HG03039 (cell line): ENCODE measurements around the gene PLD3.
A peak's percentile ranks its signal among the peaks of the same experiment; 100 is the strongest.
"Not testable (repeated sequence)": the region's sequence is repeated elsewhere in the genome, so short reads cannot be mapped to it uniquely, and the experiment has no call there.

Experiments used
- ATAC-seq: cut with Tn5 transposase; IDR thresholded peaks from one replicate; pipeline ENCODE4 v1.9.1; 2021; ENCODE audit warnings: mild to moderate bottlenecking, moderate library complexity; ENCODE audit not compliant: unreplicated experiment

Gene PLD3

GRCh38 chr19:40388481-40388880 lies 40.0 kb downstream of the PLD3 start:
- ATAC-seq = no peak

- ATAC-seq = no peak
Measured at GRCh38 chr19:40389404-40390083, 41.0 kb downstream of the PLD3 start.

- ATAC-seq = no peak
Measured at GRCh38 chr19:40390084-40390742, 41.7 kb downstream of the PLD3 start, which contains the start of gene HIPK4. Gene HIPK4 (minus strand): TSS chr19:40390181. CDS start chr19:40389902, 279 bp downstream.

- ATAC-seq = no peak
Measured at GRCh38 chr19:40392123-40392522, 43.6 kb downstream of the PLD3 start.

GRCh38 chr19:40392894-40393517 lies 44.5 kb downstream of the PLD3 start:
- no peak for ATAC-seq

GRCh38 chr19:40393894-40394815 lies 45.7 kb downstream of the PLD3 start:
- no peak for ATAC-seq

GRCh38 chr19:40394816-40395210 lies 46.3 kb downstream of the PLD3 start:
- ATAC-seq = no peak

GRCh38 chr19:40395956-40396355 lies 47.5 kb downstream of the PLD3 start:
- no peak for ATAC-seq

- no peak for ATAC-seq
Measured at GRCh38 chr19:40396886-40397567, 48.5 kb downstream of the PLD3 start.

- no peak for ATAC-seq
Measured at GRCh38 chr19:40397568-40397906, 49.0 kb downstream of the PLD3 start.

- no peak for ATAC-seq
Measured at GRCh38 chr19:40398417-40399131, 50.1 kb downstream of the PLD3 start.

GRCh38 chr19:40400559-40400958 lies 52.1 kb downstream of the PLD3 start:
- no peak for ATAC-seq

- peak; percentile 55 for ATAC-seq
Measured at GRCh38 chr19:40403262-40403984, 54.9 kb downstream of the PLD3 start.

GRCh38 chr19:40407714-40408597 lies 59.5 kb downstream of the PLD3 start:
- ATAC-seq = no peak

GRCh38 chr19:40408598-40408925 lies 60.1 kb downstream of the PLD3 start:
- ATAC-seq = not testable (repeated sequence)

GRCh38 chr19:40410030-40410389 lies 61.5 kb downstream of the PLD3 start:
- ATAC-seq = no peak

GRCh38 chr19:40411125-40411842 lies 62.8 kb downstream of the PLD3 start:
- no peak for ATAC-seq

- no peak for ATAC-seq
Measured at GRCh38 chr19:40411958-40412499, 63.5 kb downstream of the PLD3 start.
